ENCODE data around the gene NFAM1.

- TF ChIP-seq CTCF (IDR thresholded peaks at IDR 0.05) (no peak), POLR2AphosphoS5 (IDR thresholded peaks at IDR 0.05) (no peak), POLR2A (IDR thresholded peaks at IDR 0.05) (no peak), EP300 (IDR thresholded peaks at IDR 0.05) (no peak)
These were observed 36.6 kb upstream of the NFAM1 start for GRCh38 chr22:42468841-42469240.
